ENCODE measurements around the gene HNRNPA1.
A peak's percentile ranks its signal among the peaks of the same experiment; 100 is the strongest.
"Not testable (repeated sequence)": the region's sequence is repeated elsewhere in the genome, so short reads cannot be mapped to it uniquely, and the experiment has no call there.

The HNRNPA1 gene

DNA sequence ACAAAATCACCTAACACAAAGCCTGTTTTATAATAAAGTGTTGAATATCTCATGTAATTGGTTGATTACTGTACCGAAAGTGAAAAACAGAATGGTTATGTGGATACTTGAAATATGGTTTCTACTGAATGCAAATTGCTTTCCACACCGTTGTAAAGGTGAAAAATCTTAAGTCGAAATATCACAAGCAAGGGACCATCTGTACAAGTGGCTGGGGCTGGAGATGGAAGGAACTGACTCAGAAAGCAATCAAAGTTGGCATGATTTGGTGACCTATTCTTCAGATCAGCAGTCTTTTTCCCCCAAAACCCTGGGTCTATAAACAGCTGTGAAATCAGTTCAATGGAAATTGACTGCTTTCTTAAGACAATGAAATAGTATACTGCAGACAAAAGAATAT is 4.2 kb upstream of the HNRNPA1 start:
- no peak for DNase-seq (ENCODE audit: low read depth)

GRCh38 chr12:54277823-54278276 is 2.7 kb upstream of the HNRNPA1 start:
- DNase-seq (ENCODE audit: low read depth), result no peak

DNA sequence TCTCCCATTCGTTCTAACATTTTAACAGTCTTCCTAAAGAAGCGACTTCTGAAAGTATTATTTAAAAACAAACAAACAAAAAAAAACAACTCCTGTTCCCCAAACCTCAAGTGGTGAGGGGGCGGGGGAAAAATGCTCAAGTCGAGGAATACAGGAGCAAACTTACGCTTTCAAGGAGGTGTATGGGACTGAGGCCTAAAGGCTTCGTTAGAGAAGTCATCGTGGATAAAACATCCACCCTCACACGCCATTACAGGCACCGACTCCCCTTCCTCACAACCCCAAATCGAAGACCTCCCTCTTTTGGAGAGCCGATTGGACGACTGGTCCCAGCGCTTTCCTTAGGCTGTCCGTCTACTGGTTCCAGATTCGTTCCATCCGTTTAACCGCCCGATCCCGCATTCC is 1.3 kb upstream of the HNRNPA1 start:
- no peak for DNase-seq (ENCODE audit: low read depth)

GRCh38 chr12:54279632-54280467 is 676 bp upstream of the HNRNPA1 start, which contains the start of gene CBX5:
Gene CBX5, minus strand, starts transcription at chr12:54280122. Its CDS starts 22,472 bp downstream, at chr12:54257650.
- DNase-seq (ENCODE audit: low read depth), result peak; percentile 99

DNA sequence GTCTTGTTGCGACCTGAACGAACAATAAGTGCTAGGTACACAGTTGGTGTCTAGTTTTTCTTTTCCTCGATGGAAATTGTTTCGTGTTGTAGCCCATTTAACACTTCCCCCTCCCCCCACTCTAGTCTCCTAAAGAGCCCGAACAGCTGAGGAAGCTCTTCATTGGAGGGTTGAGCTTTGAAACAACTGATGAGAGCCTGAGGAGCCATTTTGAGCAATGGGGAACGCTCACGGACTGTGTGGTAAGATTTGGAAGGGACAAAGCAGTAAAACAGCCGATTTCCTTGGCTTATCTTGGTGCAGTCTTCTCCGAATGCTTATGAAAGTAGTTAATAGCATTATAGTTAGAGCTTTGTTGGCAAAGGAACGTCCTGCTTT is 724 bp downstream of the HNRNPA1 start:
- not testable (repeated sequence) for DNase-seq (ENCODE audit: low read depth)

- DNase-seq (ENCODE audit: low read depth), result not testable (repeated sequence)
Measured at GRCh38 chr12:54281694-54282093, 1.2 kb downstream of the HNRNPA1 start.

- DNase-seq (ENCODE audit: low read depth), result no peak
Measured at GRCh38 chr12:54282949-54283593, 2.5 kb downstream of the HNRNPA1 start.

DNA sequence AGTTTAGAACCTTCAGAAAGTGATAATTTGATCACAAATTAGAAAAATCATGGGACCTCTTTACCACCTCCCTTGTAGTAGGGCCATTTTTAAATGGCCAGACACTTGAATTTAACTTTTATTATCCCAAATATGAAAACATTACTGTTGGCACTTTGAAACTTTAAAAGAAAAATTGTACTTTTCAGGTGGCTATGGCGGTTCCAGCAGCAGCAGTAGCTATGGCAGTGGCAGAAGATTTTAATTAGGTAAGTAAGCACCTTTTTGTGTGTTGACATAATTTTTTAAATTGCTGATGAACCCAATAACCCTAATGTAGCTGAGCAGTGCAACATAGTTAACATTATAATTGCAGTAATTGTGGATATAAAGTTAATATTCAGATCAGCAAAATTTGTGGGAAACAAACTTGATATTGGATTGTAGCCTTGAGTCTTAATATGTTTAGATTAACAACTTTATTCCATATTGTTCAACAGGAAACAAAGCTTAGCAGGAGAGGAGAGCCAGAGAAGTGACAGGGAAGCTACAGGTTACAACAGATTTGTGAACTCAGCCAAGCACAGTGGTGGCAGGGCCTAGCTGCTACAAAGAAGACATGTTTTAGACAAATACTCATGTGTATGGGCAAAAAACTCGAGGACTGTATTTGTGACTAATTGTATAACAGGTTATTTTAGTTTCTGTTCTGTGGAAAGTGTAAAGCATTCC is 3.7 kb downstream of the HNRNPA1 start:
- not testable (repeated sequence) for DNase-seq (ENCODE audit: low read depth)

DNA sequence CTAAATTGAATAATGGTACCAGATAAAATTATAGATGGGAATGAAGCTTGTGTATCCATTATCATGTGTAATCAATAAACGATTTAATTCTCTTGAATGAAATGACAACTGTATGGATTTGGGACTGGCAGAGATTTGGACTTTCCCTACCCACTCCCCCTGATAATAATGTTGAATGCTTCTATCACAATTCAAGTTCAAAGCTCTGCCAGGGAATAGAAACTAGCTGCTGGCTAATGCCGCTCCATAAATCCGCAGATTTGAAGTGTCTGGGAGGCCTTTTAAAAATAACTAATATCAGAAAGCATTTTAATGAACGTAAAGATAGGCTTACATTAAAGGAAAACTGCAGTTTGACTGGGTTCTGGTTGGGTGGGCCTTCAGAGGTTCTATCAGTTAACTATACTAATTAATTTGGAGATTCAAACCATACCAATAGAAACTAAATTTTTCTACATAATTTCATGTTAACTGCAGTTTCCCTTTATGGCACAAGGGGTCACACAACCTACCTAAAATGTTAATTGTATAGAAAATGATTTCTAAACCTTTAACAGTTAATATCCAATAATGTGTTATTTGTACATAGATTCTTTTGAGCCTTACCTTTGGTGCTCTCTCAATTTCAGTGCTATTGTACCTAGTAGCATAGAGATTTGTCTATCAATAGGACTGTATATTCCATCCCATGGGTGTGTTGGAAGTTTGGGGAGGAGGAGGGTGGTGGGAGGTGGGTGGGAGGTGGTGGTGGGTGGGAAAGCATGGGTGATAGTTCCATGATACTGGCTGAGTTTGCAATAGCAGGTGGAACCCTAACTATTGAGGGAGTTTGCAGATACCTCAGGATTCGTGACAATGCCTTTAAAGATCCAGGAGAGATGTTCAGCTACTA is 4.9 kb downstream of the HNRNPA1 start:
- DNase-seq (ENCODE audit: low read depth), result no peak

DNA sequence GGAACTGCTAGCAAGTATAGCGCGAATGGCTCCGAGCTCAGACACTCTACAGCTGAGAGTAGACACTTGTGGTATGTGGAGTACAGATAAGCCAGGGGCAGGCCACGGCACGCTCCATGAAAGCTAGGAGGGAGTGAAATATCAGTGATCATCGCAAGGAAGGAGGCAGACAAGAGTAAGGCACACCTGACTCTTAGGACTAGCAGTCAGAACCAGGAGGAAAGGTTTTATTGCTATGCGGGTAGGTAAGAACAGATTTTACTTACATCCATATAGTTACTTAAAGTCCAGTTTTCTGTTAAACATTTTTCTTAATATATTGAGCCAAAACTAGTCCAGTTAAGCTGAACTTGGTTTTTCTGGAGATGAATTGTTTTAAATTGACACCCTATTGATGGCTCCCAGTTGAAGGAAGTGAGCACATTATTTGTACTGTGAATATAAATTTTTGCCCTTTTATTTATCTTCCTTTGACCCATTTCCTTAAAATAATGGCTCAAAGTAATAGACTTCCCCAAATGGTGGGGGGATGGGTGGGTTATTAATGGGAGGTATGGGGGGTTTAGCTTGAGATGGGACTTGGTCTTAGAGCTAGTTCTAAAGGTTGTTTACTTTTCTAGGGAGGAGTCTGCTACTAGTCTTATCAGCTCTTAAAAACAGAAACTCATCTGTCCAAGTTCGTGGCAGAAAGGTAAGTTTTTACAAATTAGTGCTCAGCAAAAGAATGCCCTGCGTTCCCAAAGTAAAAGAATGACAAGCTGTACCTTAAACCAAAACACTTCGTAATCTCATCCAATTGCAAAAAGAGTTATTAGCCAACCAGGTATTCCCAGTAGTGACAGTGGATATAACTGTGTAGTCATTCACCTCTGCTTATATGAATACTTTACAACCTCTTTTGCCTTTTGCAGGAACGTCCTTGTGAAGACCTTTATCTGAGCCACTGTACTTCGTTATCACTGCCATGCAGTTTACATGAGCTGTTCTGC is 5.8 kb downstream of the HNRNPA1 start:
- DNase-seq (ENCODE audit: low read depth), result no peak

- no peak for DNase-seq (ENCODE audit: low read depth)
Measured at GRCh38 chr12:54287261-54288157, 7.0 kb downstream of the HNRNPA1 start.

- no peak for DNase-seq (ENCODE audit: low read depth)
Measured at GRCh38 chr12:54292083-54292930, 11.8 kb downstream of the HNRNPA1 start.

DNA sequence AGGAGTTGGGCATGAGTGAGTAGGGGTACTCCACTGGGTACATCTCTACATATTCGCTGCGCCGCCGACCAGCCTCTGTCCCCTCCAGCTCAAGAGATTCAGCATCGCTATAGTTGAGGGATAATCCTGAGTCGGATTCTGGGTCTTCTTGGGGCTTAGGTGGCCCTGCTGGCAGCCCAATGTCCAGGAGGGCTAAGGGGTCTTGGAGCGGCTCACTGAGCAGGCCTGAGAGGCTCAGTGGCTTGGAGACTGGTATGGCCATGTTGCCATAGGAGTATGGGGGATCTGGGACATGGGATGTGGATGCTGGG is 12.4 kb downstream of the HNRNPA1 start:
- DNase-seq (ENCODE audit: low read depth), result no peak

DNA sequence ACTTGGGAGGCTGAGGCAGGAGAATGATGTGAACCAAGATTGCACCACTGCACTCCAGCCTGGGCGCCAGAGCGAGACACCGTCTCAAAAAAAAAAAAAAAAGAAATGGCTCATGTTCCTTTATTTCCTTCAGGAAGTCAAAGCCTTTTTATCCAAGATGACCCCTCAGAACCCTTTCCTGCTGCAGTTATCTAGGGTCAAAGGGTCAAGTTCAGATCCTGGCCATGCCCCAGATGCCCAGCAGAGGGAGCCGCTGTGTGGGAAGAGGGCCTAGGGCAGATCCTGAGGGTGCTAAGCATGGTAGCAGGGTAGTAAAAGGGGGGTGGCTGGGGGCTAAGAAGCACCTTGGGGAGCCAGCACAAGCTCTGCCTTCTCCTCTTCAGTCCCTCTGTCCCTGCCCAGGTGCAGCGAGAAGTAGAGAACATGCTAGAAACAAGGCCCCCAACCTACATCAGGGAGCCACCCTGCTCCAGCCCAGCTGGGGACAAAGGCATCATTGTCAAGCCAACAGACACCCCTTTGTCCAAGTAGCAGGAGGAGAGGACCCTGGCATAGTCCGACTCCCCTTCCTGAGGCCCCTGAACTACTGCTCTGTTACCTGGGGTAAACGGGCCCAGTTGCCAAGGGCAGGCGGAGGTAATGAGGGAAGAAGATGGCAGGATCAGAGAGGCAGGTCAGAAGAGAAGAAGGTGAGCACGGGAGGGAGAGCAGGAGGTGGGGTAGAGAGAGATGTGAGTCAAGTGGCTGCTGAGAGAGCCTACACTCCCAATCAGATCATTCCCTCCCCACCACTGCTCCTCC is 13.8 kb downstream of the HNRNPA1 start:
- DNase-seq (ENCODE audit: low read depth), result peak; percentile 24

GRCh38 chr12:54294953-54295566 is 14.5 kb downstream of the HNRNPA1 start:
- DNase-seq (ENCODE audit: low read depth), result no peak

DNA sequence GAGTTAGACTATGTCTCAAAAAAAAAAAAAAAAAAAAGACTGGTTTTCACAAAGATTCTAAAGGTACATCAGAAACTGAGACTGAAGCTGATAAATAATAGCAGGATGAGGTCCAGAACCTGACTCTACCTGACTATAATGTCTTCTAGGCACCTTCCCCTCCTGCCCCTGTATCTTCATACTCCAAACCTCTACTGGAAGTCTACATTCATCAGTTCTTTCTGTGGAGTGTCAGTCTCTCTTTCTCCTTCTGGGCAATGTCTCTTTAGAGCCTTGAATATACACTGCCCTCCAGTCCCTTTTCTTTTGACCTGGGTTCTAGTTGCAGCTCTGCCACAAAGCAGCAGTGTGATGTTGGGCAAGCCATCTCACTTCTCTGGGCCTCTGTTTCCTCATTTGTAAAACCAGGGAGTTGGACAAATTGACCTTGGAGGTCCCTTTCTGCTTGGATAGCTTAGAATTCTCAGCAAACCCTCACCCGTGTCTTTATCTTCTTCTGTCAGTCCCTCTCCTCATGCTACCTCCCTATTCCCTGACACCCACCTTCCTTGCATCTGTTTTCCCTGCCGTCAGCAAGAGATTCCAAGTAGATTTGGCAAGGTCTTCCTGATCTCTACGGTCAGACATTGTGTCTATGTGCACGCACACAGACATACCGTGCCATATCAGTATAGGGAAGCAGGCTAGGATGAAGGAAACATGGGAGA is 16.0 kb downstream of the HNRNPA1 start:
- no peak for DNase-seq (ENCODE audit: low read depth)

DNA sequence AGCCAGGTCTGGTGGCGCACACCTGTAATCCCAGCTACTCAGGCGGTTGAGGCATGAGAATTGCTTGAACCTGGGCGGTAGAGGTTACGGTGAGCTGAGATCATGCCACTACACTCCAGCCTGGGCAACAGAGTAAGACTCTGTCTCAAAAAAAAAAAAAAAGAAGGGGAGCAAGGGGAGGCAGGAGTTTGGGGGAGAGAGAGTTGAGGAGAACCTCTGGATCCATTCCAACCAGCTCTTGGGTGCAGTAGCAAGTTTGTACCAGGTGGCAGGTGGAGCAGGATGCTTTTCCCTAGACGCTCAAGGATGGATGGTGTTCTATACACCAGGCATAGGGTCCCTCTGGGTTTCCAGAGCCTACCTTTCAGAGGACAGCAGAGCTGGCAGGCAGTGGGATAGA is 18.4 kb downstream of the HNRNPA1 start:
- no peak for DNase-seq (ENCODE audit: low read depth)
